ENCODE measurements around the gene TMEM141.

- TF ChIP-seq POLR2A (IDR thresholded peaks at IDR 0.05) (no peak), POLR2AphosphoS5 (IDR thresholded peaks at IDR 0.05) (no peak), EP300 (IDR thresholded peaks at IDR 0.05) (no peak), CTCF (IDR thresholded peaks at IDR 0.05) (no peak)
Measured at GRCh38 chr9:136835932-136836904, 45.1 kb downstream of the TMEM141 start.

Measured in suprapubic skin (tissue), 4 donors.